Mucosa of gallbladder (tissue), 1 donor: Measurements from ENCODE around the gene LAMB4. TPM values are rescaled to one million over a fixed set of nuclear protein-coding genes. Genes with fewer than 3 reads are reported as not detected.
A peak's percentile ranks its signal among the peaks of the same experiment; 100 is the strongest.

Source experiments
- DNase-seq: peaks from one replicate; pipeline ENCODE4 v3.0.0-alpha.2; 2020; ENCODE audit warnings: low spot score
- total RNA-seq: library from RNA; stranded (reverse); gene quantifications from one replicate; pipeline ENCODE4 v1.2.1, GENCODE V29; 2021
- donor health status: DM: no; HTN: no; CAD: no.

LAMB4 gene, protein sequence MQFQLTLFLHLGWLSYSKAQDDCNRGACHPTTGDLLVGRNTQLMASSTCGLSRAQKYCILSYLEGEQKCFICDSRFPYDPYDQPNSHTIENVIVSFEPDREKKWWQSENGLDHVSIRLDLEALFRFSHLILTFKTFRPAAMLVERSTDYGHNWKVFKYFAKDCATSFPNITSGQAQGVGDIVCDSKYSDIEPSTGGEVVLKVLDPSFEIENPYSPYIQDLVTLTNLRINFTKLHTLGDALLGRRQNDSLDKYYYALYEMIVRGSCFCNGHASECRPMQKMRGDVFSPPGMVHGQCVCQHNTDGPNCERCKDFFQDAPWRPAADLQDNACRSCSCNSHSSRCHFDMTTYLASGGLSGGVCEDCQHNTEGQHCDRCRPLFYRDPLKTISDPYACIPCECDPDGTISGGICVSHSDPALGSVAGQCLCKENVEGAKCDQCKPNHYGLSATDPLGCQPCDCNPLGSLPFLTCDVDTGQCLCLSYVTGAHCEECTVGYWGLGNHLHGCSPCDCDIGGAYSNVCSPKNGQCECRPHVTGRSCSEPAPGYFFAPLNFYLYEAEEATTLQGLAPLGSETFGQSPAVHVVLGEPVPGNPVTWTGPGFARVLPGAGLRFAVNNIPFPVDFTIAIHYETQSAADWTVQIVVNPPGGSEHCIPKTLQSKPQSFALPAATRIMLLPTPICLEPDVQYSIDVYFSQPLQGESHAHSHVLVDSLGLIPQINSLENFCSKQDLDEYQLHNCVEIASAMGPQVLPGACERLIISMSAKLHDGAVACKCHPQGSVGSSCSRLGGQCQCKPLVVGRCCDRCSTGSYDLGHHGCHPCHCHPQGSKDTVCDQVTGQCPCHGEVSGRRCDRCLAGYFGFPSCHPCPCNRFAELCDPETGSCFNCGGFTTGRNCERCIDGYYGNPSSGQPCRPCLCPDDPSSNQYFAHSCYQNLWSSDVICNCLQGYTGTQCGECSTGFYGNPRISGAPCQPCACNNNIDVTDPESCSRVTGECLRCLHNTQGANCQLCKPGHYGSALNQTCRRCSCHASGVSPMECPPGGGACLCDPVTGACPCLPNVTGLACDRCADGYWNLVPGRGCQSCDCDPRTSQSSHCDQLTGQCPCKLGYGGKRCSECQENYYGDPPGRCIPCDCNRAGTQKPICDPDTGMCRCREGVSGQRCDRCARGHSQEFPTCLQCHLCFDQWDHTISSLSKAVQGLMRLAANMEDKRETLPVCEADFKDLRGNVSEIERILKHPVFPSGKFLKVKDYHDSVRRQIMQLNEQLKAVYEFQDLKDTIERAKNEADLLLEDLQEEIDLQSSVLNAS (N-terminal part only)
- total RNA-seq: 0.83 TPM

DNA sequence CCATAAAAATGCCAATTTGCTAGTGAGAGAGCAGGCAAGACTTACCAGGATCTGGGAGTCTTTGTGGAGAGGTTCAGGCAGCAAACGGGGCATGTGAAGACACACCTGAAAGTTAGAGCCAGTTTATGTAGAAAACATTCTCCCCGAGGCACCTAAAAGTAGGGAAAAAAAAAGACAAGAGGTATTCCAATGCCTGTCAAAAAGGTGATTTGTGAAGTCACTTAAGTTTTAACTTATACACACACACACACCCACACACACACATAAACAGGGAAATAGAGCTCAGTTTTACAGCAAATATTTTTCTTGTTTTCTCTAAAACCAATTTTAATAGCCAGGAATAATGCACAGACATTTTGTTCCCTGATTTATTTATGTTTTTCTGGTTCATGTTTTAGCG, at the start of gene LAMB4:
TSS of gene LAMB4 (minus strand) at position 101 of the 400 bp plus-strand sequence. CDS start 7,197 bp downstream, outside the sequence.
- DNase-seq: no peak

DNA sequence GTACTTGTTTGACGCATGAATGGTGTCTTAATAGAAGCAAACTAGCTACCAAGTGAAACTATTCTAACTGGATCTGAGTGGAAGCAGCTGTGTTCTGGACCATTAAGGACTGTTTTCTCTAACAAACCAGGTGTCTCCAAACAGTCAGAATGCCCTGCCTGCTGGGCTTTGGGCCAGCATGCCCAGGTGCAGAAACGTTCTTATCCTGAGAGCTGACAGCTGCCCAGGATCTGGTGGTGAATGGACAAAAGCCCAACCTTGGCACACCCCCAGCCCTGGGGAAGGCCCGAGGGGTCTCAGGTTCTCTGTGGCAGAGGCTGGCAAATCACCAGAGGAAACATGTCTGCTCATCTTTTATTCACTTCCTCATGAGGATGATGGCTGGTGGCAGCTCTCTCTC, 48.2 kb upstream of the LAMB4 start:
- DNase-seq: no peak

DNA sequence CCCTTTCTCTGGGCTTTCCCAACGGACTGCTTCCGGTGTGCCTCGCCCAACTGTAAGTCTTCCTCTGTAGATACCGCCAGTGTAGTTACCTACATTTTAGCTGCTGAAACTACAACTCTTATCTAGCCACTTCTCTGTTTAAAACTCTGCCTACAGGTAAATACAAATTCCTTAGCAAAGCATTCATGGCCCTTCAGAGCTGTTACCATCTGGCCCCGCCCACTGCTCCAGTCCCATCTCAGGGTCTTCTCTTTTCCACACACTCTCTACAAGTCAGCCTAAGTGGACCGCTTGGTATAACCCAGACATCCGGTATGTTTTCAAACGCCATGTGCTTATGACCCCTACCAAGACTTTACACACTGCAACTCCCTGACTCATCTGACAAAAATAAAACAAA, 41.0 kb upstream of the LAMB4 start:
- DNase-seq: no peak

DNA sequence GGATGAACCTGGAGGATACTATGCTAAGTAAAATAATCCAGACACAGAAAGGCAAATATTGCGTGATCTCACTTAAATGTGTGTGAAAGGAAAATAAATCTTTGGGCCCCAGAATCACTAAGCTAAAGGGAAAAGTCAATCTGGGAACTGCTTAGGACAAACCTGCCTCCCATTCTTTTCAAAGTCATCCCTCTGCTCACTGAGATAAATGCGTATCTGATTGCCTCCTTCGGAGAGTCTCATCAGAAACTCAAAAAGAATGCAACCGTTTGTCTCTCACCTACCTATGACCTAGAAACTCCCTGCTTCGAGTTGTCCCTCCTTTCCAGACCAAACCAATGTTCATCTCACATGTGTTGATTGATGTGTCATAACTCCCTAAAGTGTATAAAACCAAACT, 40.1 kb upstream of the LAMB4 start:
- no peak for DNase-seq

GRCh38 chr7:108167460-108167859, 37.3 kb upstream of the LAMB4 start:
- DNase-seq: no peak

DNA sequence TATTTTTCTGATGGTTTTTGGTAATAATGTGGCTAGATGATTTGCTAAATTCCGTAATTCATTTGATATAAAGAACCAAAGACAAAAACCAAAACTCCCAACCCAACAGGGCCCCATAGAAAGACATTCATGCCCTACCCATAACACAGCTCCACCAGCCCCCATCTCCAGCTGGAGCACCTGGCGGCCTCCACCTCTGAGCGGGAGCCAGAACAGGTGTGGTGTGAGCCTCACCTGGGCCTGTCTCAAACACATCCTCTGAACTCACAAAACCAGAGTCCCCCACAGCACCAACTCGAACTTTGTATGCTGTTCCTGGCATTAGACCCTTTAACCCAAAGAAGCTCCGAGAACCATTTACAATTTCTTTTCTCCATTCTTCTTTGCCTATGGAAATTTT, 36.5 kb upstream of the LAMB4 start:
- DNase-seq: no peak

GRCh38 chr7:108165723-108166122, 35.6 kb upstream of the LAMB4 start:
- DNase-seq: no peak

DNA sequence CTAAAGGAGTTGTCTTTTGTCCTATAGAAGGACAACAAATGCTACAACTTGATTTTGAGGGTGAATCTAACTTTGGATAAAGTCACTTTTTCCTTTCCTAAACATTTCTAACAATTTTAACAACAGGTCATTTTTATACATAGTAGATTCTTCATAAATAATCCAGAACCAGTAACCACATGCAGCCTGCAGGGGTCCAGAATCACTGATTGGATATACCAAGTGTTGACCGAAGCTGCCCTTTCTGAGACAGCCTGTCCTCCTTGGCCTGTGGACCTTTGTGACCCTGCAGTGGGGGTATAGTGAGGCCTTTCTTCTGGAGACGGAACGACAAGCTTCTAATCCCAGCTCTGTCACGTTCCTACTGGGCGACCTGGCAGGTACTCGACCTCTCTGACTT, 34.8 kb upstream of the LAMB4 start:
- no peak for DNase-seq

DNA sequence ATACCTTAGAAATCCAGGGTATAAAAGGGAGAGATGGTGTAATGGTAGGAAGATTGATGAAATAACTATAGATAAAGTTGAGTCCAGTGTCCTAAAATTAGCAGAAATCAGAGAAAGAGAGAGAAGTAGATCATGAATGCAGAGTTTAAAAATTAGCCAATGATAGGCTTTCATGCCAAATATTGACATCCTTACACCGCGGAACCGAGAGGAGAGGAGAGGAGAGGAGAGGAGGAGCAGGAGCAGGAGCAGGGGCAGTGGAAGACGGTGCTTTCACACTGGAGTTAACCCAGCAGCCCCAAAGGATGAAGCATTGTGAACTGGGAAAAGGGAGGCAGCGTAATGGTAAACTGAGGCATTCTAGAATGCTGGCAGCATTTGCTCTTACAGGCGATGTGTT, 34.2 kb upstream of the LAMB4 start:
- DNase-seq: no peak

GRCh38 chr7:108158776-108159175, 28.6 kb upstream of the LAMB4 start:
- DNase-seq: no peak

- no peak for DNase-seq
Observed at GRCh38 chr7:108157606-108158335, 27.6 kb upstream of the LAMB4 start.

- no peak for DNase-seq
Observed at GRCh38 chr7:108156897-108157605, 26.9 kb upstream of the LAMB4 start.

DNA sequence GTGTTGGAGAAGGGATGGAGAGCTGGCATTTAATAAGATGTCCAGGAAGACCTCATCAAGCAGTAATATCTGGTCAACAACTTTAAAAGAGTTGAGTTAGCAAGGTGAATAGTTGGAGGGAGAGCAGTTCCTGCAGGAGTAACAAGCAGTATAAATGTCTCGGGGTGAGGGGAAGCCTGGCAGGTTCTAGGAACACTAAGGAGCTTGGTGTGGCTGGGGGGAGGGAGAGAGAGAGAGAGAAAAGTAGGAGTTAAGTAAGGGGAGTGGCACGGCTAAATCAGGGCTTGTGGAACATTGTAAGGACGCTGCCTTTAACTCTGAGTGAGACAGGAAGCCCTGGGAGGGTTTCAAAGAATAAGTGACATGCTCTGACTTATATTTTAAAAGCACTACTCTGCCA, 22.0 kb upstream of the LAMB4 start:
- DNase-seq: no peak

- DNase-seq: no peak
Observed at GRCh38 chr7:108149908-108150307, 19.7 kb upstream of the LAMB4 start.

GRCh38 chr7:108149119-108149518, 19.0 kb upstream of the LAMB4 start:
- no peak for DNase-seq

DNA sequence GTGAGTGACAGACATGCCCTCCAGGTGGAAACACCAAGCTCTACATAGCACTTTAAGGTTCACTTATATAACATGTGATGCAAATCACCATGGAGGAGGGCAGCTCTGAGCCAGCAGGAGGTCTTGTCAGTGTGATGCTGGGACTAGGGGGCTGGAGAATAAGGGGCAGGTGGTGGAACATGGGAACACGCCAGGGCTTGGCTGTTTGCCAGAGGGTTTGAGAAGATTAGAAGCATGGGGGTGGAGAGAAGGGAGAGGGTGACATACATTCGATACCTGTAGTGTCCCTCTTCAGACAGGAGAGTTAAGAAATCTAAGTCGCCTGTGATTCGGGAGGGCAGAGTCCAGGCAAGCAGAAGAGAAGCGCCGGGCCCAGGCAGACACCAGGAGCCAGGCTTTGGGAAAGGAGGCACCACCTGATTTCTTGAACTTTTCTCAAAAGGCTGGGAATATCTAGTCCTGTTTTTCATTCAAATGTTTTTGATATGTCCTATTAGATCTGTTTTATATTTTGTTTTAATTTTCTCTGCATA, 16.9 kb upstream of the LAMB4 start:
- no peak for DNase-seq

DNA sequence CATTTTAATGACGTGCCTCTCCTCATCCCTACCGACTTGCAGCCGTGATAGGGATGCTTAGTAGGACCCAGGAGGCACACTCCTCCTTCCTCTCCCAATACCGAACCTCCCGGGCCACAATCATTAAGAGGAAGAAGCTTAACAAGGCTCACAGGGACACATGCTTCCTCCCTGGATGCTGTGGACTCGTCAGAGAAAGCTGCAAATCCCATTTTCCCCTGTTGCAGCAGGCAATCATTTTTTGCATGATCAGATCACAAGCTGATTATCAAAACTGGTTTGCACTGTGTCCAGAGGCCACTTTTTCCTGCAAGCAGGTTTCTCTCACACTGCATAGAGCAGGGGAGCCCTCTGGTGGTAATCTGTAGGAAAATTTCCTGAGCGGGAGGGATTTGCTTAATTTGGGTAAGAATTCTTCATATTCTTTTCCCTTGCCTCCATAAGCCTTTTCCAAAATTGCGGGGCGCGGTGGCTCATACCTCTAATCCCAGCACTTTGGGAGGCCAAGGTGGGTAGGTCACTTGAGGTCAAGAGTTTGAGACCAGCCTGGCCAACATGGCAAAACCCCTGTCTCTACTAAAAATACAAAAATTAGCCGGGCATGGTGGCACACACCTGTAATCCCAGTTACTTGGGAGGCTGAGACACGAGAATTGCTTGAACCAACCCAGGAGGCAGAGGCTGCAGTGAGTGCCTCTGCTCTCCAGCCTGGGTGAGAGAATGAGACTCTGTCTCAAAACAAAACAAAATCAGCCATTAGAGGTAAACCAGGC, 16.1 kb upstream of the LAMB4 start:
- DNase-seq: peak; percentile 68

DNA sequence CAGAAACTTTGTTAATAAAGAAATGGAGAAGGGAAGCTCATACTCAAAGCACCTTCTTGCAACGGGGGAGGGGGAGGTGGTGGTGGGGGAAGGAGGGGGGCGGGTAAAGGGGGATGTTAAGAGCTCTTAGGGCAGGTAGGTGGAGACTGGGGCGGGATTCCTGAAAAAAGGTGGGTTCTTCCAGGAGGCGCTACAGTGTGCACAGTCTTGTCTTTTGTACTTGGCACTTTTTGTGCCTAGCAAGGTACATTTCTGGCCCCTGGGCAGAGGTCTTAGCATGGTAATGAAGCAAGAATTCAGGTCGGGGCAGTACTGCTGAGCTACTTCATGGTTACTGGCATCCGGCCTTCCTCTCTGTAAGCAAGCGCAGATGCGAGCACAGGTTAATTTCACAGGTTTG, 15.2 kb upstream of the LAMB4 start:
- no peak for DNase-seq

- DNase-seq: no peak
Observed at GRCh38 chr7:108144931-108145330, 14.8 kb upstream of the LAMB4 start.
